Endothelial cell (in vitro differentiated cells): ENCODE data around the gene PDX1. TPM values are rescaled to one million over a fixed set of nuclear protein-coding genes. Genes with fewer than 3 reads are reported as not detected.
A peak's percentile ranks its signal among the peaks of the same experiment; 100 is the strongest.
"Not testable (repeated sequence)": the region's sequence is repeated elsewhere in the genome, so short reads cannot be mapped to it uniquely, and the experiment has no call there.

Experiments used
- DNase-seq: peaks from one replicate; pipeline ENCODE4 v3.0.0; 2021; ENCODE audit warnings: low spot score
- H3K27ac Mint-ChIP-seq: one replicate; pipeline ENCODE4 v1.8.0; 2021; ENCODE audit warnings: mixed read lengths, inconsistent platforms; ENCODE audit not compliant: unreplicated experiment
- H3K27me3 Mint-ChIP-seq: one replicate; pipeline ENCODE4 v1.8.0; 2021; ENCODE audit warnings: mild to moderate bottlenecking, moderate library complexity, mixed read lengths, inconsistent platforms; ENCODE audit not compliant: unreplicated experiment
- H3K36me3 Mint-ChIP-seq: one replicate; pipeline ENCODE4 v1.8.0; 2021; ENCODE audit warnings: mild to moderate bottlenecking, low read depth, mixed read lengths, inconsistent platforms; ENCODE audit not compliant: unreplicated experiment
- H3K4me1 Mint-ChIP-seq: one replicate; pipeline ENCODE4 v1.8.0; 2021; ENCODE audit warnings: mild to moderate bottlenecking, mixed read lengths, inconsistent platforms; ENCODE audit not compliant: unreplicated experiment
- H3K4me3 Mint-ChIP-seq: one replicate; pipeline ENCODE4 v1.8.0; 2021; ENCODE audit warnings: mild to moderate bottlenecking, mixed read lengths, inconsistent platforms; ENCODE audit not compliant: unreplicated experiment
- H3K9me3 Mint-ChIP-seq: one replicate; pipeline ENCODE4 v1.8.0; 2021; ENCODE audit warnings: mixed read lengths, inconsistent platforms; ENCODE audit not compliant: unreplicated experiment
- CTCF ChIP-seq: fragments of 200-600 bp; sonication (generic); IDR thresholded peaks from one replicate; pipeline ENCODE4 v1.5.0; 2021; ENCODE audit warnings: antibody characterized with exemption; ENCODE audit not compliant: unreplicated experiment
- total RNA-seq: library from RNA; stranded (reverse); fragmentation: NEBNext Ultra II Directional; extraction: Animal tissue kit (Norgen Biotek cat#: 25700); gene quantifications from one replicate; pipeline ENCODE4 v1.2.1, GENCODE V29; 2021; ENCODE audit not compliant: unreplicated experiment

PDX1 gene
- total RNA-seq, 1 donor from 2014 or later = 0.59 TPM

DNA sequence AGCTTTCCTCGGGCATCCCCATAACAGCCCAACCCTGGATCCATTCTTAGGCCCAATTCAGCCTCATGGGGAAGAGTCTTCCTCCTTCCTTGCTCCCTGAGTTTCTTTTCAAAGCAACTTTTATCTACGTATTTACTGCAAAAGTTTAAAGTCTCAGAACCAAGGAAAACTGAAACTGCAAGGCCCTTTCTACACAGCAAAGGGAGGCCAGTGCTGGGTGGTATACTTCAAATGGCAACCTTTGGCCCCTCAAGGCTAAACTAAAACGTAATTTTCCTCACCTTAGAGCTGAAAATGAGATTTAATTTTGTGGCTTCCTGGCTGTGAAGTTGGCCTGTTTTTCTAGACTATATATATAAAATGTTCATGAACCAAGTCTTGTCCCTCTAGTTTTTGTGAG, 43.7 kb downstream of the PDX1 start:
- peaks cover 5% of the 10 kb centered on the region for H3K36me3 Mint-ChIP-seq
- peaks cover 43% of the 10 kb centered on the region for H3K27me3 Mint-ChIP-seq
- DNase-seq = no peak
- no peak overlapping the region for H3K4me3 Mint-ChIP-seq
- H3K4me1 Mint-ChIP-seq = peaks cover 30% of the 10 kb centered on the region
- no peak for TF ChIP-seq CTCF
- H3K27ac Mint-ChIP-seq = no peak overlapping the region
- no peaks in the 10 kb centered on the region for H3K9me3 Mint-ChIP-seq

GRCh38 chr13:27964206-27964605, 44.4 kb downstream of the PDX1 start:
- peaks cover 44% of the 10 kb centered on the region for H3K27me3 Mint-ChIP-seq
- H3K4me1 Mint-ChIP-seq = peaks cover 32% of the 10 kb centered on the region
- not testable (repeated sequence) for H3K36me3 Mint-ChIP-seq, H3K9me3 Mint-ChIP-seq, H3K4me3 Mint-ChIP-seq, DNase-seq, H3K27ac Mint-ChIP-seq

DNA sequence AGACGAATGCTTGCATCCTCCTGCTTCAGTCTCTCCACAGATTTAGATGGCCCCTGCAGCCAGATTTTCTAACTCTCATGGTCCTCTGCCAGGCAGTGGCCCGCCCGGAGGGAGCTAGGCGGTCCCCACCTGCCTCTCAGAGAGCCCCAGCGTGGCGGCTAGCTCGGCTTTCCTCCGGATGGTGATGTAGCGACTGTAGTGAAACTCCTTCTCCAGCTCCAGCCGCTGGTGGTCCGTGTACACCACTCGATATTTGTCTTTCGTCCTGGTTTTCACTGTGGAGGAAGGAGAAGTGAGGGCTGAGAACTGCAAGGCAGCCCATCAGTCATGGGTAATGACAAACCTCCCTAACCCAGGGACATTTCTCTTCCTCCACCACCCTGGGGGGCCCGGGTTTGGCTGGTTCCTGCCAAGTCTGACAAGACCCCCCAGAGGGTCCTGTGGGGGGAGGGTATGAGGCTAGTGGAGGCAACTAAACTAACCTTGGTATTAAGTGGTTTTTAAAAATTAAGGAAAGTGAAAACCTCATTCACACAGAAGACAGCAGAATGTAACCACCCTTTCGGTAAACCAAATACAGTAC, 45.0 kb downstream of the PDX1 start:
- peaks cover 38% of the 10 kb centered on the region for H3K4me1 Mint-ChIP-seq
- H3K27ac Mint-ChIP-seq = no peak overlapping the region
- H3K36me3 Mint-ChIP-seq = peaks cover 5% of the 10 kb centered on the region
- peaks cover 49% of the 10 kb centered on the region for H3K27me3 Mint-ChIP-seq
- no peaks in the 10 kb centered on the region for H3K9me3 Mint-ChIP-seq
- no peak overlapping the region for H3K4me3 Mint-ChIP-seq
- no peak for TF ChIP-seq CTCF
- no peak for DNase-seq

DNA sequence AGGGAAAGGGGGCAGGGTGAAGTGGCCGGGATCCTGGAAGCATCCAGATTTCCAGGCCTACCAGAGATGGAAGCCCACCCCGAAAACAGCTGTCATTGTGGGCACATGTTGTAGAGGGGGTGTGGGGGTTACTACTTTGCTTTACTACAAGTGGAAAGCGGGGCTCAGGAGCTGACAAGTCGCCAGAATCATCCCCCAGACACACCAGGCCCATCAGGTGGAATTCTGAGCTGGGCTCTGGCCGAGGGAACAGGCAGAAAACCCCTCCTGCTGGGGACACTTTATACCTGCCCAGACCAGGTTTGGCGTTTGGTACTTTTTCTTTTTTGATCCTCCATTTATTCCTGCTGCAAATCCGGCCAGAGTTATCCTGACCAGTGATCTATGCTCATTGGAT, 45.5 kb downstream of the PDX1 start:
- Mint-ChIP-seq H3K36me3 (peaks cover 5% of the 10 kb centered on the region), H3K27ac (no peak overlapping the region), H3K4me3 (no peak overlapping the region), H3K4me1 (peaks cover 35% of the 10 kb centered on the region), H3K27me3 (peaks cover 47% of the 10 kb centered on the region), H3K9me3 (no peaks in the 10 kb centered on the region)
- no peak for DNase-seq
- TF ChIP-seq CTCF = no peak

DNA sequence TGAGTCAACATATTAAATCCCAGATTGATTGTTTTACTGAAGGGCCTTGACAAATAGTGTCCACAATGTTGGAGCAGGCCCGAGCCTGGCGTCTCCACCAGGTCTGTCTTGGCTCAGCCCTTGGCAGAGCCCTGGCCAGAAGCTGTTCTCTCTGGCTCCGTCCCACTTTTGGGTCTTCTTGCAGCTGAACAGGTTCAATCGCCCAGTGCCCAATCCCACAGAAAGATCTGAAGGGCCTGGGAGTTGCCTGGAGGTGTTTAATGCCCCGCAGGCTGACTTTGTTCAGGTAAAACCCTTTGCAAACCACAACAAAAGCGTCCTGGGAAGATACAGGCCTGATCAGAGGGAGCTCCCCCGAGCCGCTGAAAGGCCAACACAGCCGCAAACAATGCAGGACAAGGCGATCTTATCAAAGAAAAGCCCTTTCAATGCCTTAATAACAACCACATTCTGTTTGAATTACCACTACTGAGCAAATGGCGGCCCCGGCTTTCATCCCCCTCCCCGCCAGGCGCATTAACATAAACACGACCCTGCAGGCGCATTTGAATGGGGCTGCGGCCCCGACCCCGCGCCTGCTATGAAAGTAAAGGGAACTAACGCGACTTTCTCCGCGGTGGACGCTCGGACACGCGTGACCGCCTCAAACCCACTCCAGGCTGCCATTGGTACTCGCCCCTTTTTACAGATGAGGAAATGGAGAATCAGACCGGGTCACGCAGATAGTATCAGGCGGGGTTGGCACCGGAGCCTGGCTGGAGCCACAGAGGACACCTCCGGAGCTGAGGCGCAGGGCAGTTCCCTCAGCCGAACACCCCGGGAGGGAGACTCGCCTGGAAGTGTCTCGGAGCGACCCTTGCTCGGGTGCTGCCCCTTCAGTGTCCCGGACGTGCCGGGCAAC, 46.2 kb downstream of the PDX1 start:
- TF ChIP-seq CTCF = no peak
- DNase-seq = no peak

More for the DNA sequence above, 46.2 kb downstream of the PDX1 start:
- peaks cover 41% of the 10 kb centered on the region for H3K4me1 Mint-ChIP-seq
- H3K9me3 Mint-ChIP-seq = no peaks in the 10 kb centered on the region
- peak overlapping the region; percentile 62 for H3K4me3 Mint-ChIP-seq
- peaks cover 50% of the 10 kb centered on the region for H3K27me3 Mint-ChIP-seq
- H3K27ac Mint-ChIP-seq = no peak overlapping the region
- peaks cover 5% of the 10 kb centered on the region for H3K36me3 Mint-ChIP-seq
